ENCODE results near the gene CH25H.

CH25H gene

DNA sequence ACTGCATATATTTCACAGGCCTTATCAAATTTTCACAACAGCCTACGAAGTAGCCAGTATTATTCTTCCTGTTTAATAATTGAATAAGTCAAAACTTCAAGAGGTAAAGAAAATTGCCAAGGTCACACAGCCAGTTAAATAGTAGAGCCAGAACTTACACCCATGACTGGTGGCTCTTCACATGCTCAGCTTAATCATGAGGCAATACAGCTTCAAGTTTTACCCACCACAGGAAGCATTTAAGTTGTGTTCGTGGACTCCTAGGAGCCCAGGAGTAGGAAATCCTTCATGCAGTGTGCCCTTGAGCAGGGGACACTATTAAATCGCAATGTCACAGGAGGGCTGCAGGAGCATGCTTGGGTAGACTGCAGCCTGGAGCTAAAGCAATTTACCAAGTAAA is 33.4 kb upstream of the CH25H start:
- TF ChIP-seq, protein P1, sequence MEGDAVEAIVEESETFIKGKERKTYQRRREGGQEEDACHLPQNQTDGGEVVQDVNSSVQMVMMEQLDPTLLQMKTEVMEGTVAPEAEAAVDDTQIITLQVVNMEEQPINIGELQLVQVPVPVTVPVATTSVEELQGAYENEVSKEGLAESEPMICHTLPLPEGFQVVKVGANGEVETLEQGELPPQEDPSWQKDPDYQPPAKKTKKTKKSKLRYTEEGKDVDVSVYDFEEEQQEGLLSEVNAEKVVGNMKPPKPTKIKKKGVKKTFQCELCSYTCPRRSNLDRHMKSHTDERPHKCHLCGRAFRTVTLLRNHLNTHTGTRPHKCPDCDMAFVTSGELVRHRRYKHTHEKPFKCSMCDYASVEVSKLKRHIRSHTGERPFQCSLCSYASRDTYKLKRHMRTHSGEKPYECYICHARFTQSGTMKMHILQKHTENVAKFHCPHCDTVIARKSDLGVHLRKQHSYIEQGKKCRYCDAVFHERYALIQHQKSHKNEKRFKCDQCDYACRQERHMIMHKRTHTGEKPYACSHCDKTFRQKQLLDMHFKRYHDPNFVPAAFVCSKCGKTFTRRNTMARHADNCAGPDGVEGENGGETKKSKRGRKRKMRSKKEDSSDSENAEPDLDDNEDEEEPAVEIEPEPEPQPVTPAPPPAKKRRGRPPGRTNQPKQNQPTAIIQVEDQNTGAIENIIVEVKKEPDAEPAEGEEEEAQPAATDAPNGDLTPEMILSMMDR (conservative IDR thresholded peaks at IDR 0.05; ENCODE audit: low read length), result no peak
- DNase-seq (ENCODE audit: low read depth), result no peak
- no peak overlapping the region for H3K4me3 ChIP-seq (ENCODE audit: low read length)

DNA sequence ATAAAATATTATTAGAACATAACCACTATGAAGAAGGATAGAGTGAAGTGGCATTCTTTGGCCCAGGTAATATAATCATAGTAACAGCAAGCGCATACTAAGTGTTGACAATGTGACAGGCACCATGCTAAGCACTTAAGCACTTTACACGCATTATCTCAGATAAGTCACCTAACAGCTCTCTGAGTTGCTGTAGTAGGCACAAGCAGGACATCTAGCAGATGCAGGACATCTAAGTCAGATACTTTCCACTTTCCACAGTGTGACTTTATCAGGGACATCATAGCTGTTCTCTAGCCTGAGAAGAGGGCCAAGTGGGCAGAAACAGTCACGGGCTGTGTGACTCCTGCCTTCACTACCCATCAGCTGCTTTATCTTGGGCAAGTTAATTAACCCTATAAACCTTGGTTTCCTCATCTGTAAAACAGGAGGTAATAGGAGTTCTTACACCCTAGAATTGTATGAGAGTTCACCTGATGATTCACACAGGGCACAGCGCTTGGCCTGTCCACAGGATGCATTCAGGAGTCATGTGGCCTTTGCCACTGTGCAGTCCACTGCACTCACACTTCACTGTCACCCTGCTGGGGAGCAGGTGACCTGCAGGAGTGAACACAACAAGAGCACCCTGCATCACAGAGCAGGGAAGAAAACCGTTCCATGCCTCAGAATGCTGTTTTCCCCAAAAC is 32.0 kb upstream of the CH25H start:
- TF ChIP-seq, protein P1 (conservative IDR thresholded peaks at IDR 0.05; ENCODE audit: low read length), result no peak
- no peak overlapping the region for H3K4me3 ChIP-seq (ENCODE audit: low read length)
- no peak for DNase-seq (ENCODE audit: low read depth)

DNA sequence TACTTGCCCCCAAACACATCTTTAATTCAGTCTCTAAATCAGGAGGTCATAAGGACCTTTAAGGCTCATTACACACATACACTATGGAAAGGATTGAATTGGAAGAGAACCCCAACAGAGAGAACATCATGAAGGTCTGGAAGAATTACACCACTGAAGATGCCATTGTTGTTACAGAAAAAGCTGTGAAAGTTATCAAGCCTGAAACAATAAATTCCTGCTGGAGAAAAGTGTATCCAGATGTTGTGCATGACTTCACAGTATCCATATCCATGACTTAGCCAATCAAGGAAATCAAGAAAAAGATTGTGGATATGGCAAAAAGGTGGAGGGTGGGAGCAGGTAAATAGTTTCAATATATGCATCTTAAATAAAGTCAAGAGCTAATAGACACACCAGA is 30.7 kb upstream of the CH25H start:
- peak; percentile 56 for DNase-seq (ENCODE audit: low read depth)
- no peak overlapping the region for H3K4me3 ChIP-seq (ENCODE audit: low read length)
- TF ChIP-seq, protein P1 (conservative IDR thresholded peaks at IDR 0.05; ENCODE audit: low read length), result no peak

DNA sequence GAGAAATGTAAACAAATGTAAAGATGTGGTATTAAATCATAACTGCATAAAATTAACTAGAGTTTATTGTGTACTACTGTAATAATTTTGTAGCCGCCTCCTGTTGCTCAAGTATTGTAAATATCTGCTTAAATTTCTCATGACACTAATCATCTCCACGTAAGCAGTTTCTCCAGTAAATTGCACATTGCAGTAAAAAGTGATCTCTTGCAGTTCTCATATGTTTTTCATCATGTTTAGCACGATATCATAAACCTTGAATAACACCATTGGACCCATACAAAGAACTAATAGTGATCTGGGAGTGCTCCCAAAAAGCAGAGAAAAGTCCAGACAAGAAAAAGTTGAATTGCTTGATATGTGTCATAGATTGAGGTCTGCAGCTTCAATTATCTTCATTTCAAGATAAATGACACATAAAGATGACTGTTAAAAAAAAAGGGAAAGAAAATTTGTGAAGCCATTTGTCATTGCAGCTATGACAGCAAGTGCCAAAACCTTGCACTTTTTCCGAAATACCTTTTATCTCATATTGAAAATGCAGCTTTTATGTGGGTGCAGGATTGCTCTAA is 29.2 kb upstream of the CH25H start:
- TF ChIP-seq, protein P1 (conservative IDR thresholded peaks at IDR 0.05; ENCODE audit: low read length), result no peak
- no peak overlapping the region for H3K4me3 ChIP-seq (ENCODE audit: low read length)
- DNase-seq (ENCODE audit: low read depth), result peak; percentile 95

DNA sequence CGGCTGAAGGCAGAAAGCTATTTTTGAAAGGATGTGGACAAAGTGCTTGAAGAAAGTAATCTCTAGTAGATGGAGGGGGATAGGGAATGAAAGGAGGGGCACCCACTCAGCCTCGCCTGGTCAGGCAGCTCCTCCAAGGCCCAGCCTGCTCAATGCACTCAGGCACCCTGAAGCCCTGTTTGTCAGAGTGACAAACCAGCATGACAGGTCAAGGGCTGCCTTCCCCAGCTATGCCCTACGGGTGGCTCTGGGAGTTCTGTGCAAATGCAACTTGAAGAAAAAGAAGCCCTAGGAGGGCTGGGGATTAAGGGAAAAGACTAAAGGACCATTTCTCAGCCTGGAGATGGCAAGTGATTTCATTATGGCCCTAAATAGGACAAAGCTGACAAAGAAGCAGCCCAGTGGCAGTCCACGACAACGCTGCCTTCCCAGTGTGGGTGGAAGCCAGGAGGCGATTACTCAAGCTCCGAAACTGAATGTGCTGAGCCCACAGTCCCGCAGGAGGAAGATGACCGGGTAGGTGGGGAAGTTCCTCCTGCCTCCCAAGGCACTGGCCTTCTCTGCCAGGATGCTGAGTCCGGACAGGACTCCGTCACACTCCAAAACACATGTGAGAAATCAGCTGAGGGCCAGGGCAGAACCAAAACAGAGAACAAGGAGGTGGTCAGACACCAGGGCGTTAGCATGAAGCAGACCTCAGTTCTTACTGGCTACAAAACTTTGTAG is 28.1 kb upstream of the CH25H start:
- no peak overlapping the region for H3K4me3 ChIP-seq (ENCODE audit: low read length)
- DNase-seq (ENCODE audit: low read depth), result peak; percentile 82
- TF ChIP-seq, protein P1 (conservative IDR thresholded peaks at IDR 0.05; ENCODE audit: low read length), result no peak

DNA sequence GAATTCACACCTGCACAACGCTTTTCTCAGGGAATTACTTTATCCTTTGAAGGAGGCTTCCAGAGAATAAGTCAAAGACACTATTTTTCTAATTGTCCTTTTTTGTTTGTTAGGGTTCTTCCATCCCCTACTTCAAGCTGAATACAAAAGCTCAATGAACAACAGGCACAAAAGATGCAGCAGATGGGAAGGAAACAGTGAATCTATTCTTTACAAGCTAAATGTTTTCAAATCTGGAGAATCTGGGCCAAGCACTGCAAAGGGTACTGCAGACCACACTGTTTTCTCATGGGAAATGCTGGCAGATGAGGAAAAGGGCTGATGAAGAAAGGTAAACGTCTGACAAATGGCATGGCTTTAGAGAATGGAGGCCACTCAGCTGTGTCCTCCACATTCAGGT is 25.9 kb upstream of the CH25H start:
- DNase-seq (ENCODE audit: low read depth), result no peak
- H3K4me3 ChIP-seq (ENCODE audit: low read length), result no peak overlapping the region
- TF ChIP-seq, protein P1 (conservative IDR thresholded peaks at IDR 0.05; ENCODE audit: low read length), result no peak

DNA sequence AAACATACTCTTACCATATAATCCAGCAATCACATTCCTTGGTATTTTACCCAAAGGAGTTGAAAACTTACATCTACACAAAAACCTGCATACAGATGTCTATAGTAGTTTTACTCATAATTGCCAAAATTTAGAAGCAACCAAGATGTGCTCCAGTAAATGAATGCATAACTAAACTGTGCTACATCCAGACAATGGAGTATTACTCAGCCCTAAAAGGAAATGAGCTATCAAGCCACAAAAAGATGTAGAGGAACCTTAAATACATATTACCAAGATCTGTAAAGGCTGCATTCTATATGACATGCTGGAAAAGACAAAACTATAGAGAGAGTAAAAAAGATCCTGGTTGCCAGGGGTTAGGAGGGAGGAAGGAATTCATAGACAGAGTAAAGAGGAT is 21.8 kb upstream of the CH25H start:
- H3K4me3 ChIP-seq (ENCODE audit: low read length), result no peak overlapping the region
- no peak for DNase-seq (ENCODE audit: low read depth)

More for the DNA sequence above, 21.8 kb upstream of the CH25H start:
- TF ChIP-seq, protein P1 (conservative IDR thresholded peaks at IDR 0.05; ENCODE audit: low read length), result no peak

Data from AG10803 (cell line).